MM.1S (cell line): Measurements from ENCODE around the gene GSG1L.

ENCODE experiments used
- CTCF ChIP-seq: fragments of 300-600 bp; sonication (generic); IDR thresholded peaks from 2 replicates; pipeline ENCODE4 v1.5.1; 2016; ENCODE audit warnings: antibody characterized with exemption, low read length, mixed read lengths
- EZH2 ChIP-seq: fragments of 300-600 bp; sonication (generic); optimal IDR thresholded peaks from 2 replicates; pipeline ENCODE3; 2017; ENCODE audit warnings: low read depth, mild to moderate bottlenecking, antibody characterized with exemption, low read length, mixed read lengths
- EZH2phosphoT487 ChIP-seq: fragments of 300-600 bp; sonication (generic); IDR thresholded peaks from 2 replicates; pipeline ENCODE4 v1.6.1; 2018; ENCODE audit warnings: antibody characterized with exemption, low read length

DNA sequence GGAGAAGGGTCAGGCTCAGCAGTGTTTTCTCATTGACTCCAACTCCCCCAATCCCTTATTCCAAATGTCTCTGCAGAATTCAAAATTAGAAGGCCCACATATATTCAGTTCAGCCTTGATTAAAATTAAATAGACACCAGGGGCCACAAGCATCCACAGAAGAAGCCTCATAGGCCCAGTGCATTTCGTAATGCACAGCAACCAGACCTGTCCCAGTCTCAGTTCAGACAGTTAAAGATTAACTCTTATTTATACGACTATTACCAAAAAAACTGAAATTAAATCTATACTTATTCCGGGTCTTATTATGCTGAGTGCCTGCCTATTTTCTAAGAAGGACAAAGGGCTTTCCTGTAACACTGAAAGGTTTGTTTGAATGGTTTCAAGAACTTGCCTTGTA, 41.8 kb upstream of the GSG1L start:
- TF ChIP-seq CTCF (no peak), EZH2 (no peak), EZH2phosphoT487 (no peak)
